K562 (cell line): ENCODE results near the gene DHX35. TPM values are rescaled to one million over a fixed set of nuclear protein-coding genes. Genes with fewer than 3 reads are reported as not detected.
A peak's percentile ranks its signal among the peaks of the same experiment; 100 is the strongest.

Experiments
- DMBX1 ChIP-seq: fragments of 250-450 bp; sonication (Bioruptor Pico); IDR thresholded peaks from 2 replicates; pipeline ENCODE4 v1.8.0; 2022; ENCODE audit warnings: inconsistent platforms, mild to moderate bottlenecking, moderate library complexity, borderline replicate concordance
- E2F1 ChIP-seq: sonication (generic); formaldehyde crosslinking; IDR thresholded peaks from 2 replicates; pipeline ENCODE4 v1.8.1; 2023; ENCODE audit warnings: mild to moderate bottlenecking, missing genetic modification reagents, moderate library complexity
- HINFP ChIP-seq: fragments of 450-650 bp; conservative IDR thresholded peaks from 2 replicates; pipeline ENCODE4 v1.6.1; 2016; ENCODE audit warnings: missing genetic modification characterization, low read depth, mild to moderate bottlenecking, control low read depth, missing compliant biosample characterization
- HNRNPL ChIP-seq: fragments of 200-400 bp; formaldehyde crosslinking; IDR thresholded peaks from 2 replicates; pipeline ENCODE4 v1.6.1; 2017; ENCODE audit warnings: low read depth, mild to moderate bottlenecking, low read length
- MAFK ChIP-seq: IDR thresholded peaks from 2 replicates; pipeline ENCODE4 v1.6.1; 2011; ENCODE audit warnings: low read length, improper control_type of control experiment
- MAX ChIP-seq: sonication (generic); formaldehyde crosslinking; IDR thresholded peaks from 2 replicates; pipeline ENCODE4 v1.9.0; 2022; ENCODE audit warnings: mild to moderate bottlenecking, missing genetic modification reagents
- MCM3 ChIP-seq: fragments of 450-650 bp; IDR thresholded peaks from 2 replicates; pipeline ENCODE4 v1.6.1; 2016
- MIER1 ChIP-seq: fragments of 450-650 bp; IDR thresholded peaks from 2 replicates; pipeline ENCODE4 v1.6.1; 2016; ENCODE audit warnings: antibody characterized with exemption, mild to moderate bottlenecking, low read depth
- PHTF2 ChIP-seq: fragments of 250-450 bp; sonication (Bioruptor Pico); IDR thresholded peaks from 2 replicates; pipeline ENCODE4 v1.5.0; 2021; ENCODE audit warnings: mild to moderate bottlenecking
- POLR3G ChIP-seq: IDR thresholded peaks from 2 replicates; pipeline ENCODE4 v1.6.1; 2011; ENCODE audit not compliant: insufficient read length, insufficient replicate concordance; ENCODE audit errors: extremely low read depth
- SRSF3 ChIP-seq: fragments of 200-400 bp; formaldehyde crosslinking; IDR thresholded peaks from 2 replicates; pipeline ENCODE4 v1.6.1; 2016; ENCODE audit warnings: mild to moderate bottlenecking, low read length, moderate library complexity; ENCODE audit not compliant: insufficient read depth
- TAF9B ChIP-seq: fragments of 450-650 bp; IDR thresholded peaks from 2 replicates; pipeline ENCODE4 v1.6.1; 2018; ENCODE audit warnings: mild to moderate bottlenecking; ENCODE audit not compliant: partially characterized antibody
- YY1 ChIP-seq, 3 experiments: IDR thresholded peaks; 2 replicates each; pipeline ENCODE4 v1.6.1; 2011; ENCODE audit warnings: low read length in 2 of 3, mild to moderate bottlenecking in 2 of 3, moderate library complexity in 2 of 3, borderline replicate concordance in 1 of 3, control low read depth in 1 of 3, low read depth in 1 of 3; ENCODE audit not compliant: insufficient read depth in 3 of 3, insufficient replicate concordance in 2 of 3, control insufficient read depth in 1 of 3, insufficient read length in 1 of 3; ENCODE audit errors: extremely low read depth in 1 of 3
- ZNF253 ChIP-seq: fragments of 250-450 bp; sonication (Bioruptor Pico); conservative IDR thresholded peaks from 2 replicates; pipeline ENCODE4 v1.6.1; 2021; ENCODE audit warnings: mild to moderate bottlenecking
- ZNF263 ChIP-seq: sonication (generic); formaldehyde crosslinking; IDR thresholded peaks from 2 replicates; pipeline ENCODE4 v1.8.0; 2022; ENCODE audit warnings: mild to moderate bottlenecking, missing genetic modification reagents, borderline replicate concordance
- polyA plus RNA-seq, 8 experiments: library from polyadenylated mRNA; depleted of rRNA in 4 of 8; stranded (reverse) in 5 of 8; unstranded in 3 of 8; fragments of >200 nt; fragmentation: Nextera tagmentation in 2 of 8; fragmentation: Illumina TruSeq in 1 of 8; extraction: Ambion mirVana in 2 of 8; extraction: Trizol in 1 of 8; gene quantifications; 2 replicates each; pipeline versions ENCODE4 v1.2.1 to v1.2.3, GENCODE V29; 2011 to 2014; ENCODE audit warnings: inconsistent platforms in 1 of 8, missing spikeins in 1 of 8
- total RNA-seq, 7 experiments: library from RNA; depleted of rRNA in 6 of 7; stranded (reverse); fragments of >200 nt in 6 of 7; fragmentation: Illumina TruSeq in 2 of 7; extraction: Trizol in 2 of 7; gene quantifications; 2 replicates each; pipeline versions ENCODE4 v1.2.1 to v1.2.3, GENCODE V29; 2011 to 2021; ENCODE audit warnings: low replicate concordance in 1 of 7
- TF ChIP-seq, protein P1 (sequence below), 2 experiments: fragments of 450-650 bp in 1 of 2; IDR thresholded peaks; 2 replicates each; pipeline ENCODE4 v1.6.1; 2011 to 2017; ENCODE audit warnings: low read depth in 2 of 2, antibody characterized with exemption in 1 of 2, borderline replicate concordance in 1 of 2, low read length in 1 of 2, mild to moderate bottlenecking in 1 of 2, mixed read lengths in 1 of 2; ENCODE audit not compliant: control insufficient read depth in 1 of 2

Gene DHX35
- total and polyA plus RNA-seq, 9 of the 15 experiments (the other 6 are each of a cell fraction or from before 2014, with no cell fraction given): 6.5 to 25.6 (median 16.9) TPM

DNA sequence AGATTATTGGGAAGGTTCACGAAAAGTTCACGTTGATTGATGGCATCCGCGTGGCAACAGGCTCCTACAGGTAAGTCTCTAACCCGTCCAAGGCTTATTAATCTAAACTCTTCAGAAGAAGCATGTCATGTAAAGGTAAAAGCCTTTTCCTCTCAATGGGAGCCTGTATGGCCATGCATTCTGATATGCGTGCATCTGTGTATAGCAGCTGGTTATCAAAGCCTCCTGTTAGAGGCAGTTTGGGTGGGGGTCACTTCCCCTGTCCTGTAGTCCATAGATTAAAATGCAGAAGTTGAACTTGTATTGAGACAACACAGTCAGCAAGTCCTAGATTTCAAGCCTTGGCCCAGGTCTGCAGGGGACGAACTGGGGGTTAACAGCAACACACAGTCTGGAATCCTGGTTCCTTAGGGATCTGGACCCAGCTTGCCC lies 14.2 kb upstream of the DHX35 start (continued):
- peak; percentile 49 for TF ChIP-seq TAF9B
- no peak for TF ChIP-seq E2F1 (CRISPR knock-in tag)
- TF ChIP-seq ZNF253 (CRISPR knock-in tag): no peak
- TF ChIP-seq MAFK: peak; percentile 27; the same call in 1 of the 2 replicates
- no peak for TF ChIP-seq MIER1
- TF ChIP-seq DMBX1 (CRISPR knock-in tag): peak; percentile 94
- TF ChIP-seq HINFP: no peak
- no peak for TF ChIP-seq PHTF2 (CRISPR knock-in tag)
- TF ChIP-seq, protein P1, sequence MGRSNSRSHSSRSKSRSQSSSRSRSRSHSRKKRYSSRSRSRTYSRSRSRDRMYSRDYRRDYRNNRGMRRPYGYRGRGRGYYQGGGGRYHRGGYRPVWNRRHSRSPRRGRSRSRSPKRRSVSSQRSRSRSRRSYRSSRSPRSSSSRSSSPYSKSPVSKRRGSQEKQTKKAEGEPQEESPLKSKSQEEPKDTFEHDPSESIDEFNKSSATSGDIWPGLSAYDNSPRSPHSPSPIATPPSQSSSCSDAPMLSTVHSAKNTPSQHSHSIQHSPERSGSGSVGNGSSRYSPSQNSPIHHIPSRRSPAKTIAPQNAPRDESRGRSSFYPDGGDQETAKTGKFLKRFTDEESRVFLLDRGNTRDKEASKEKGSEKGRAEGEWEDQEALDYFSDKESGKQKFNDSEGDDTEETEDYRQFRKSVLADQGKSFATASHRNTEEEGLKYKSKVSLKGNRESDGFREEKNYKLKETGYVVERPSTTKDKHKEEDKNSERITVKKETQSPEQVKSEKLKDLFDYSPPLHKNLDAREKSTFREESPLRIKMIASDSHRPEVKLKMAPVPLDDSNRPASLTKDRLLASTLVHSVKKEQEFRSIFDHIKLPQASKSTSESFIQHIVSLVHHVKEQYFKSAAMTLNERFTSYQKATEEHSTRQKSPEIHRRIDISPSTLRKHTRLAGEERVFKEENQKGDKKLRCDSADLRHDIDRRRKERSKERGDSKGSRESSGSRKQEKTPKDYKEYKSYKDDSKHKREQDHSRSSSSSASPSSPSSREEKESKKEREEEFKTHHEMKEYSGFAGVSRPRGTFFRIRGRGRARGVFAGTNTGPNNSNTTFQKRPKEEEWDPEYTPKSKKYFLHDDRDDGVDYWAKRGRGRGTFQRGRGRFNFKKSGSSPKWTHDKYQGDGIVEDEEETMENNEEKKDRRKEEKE (IDR thresholded peaks at IDR 0.05; ENCODE audit: borderline replicate concordance in 1 of 2, control insufficient read depth in 1 of 2, low read depth in 2 of 2, low read length in 1 of 2): 0 out of 4 replicates have a peak, but pooled peaks of 1 of the 2 experiments have one; percentile 54
- TF ChIP-seq HNRNPL: no peak
- no peak for TF ChIP-seq POLR3G
- TF ChIP-seq MCM3: no peak
- peak; percentile 92 for TF ChIP-seq MAX
- TF ChIP-seq YY1 (IDR thresholded peaks at IDR 0.05; ENCODE audit: borderline replicate concordance in 1 of 3, control insufficient read depth in 1 of 3, extremely low read depth in 1 of 3, insufficient read depth in 3 of 3, insufficient read length in 1 of 3, insufficient replicate concordance in 2 of 3, low read depth in 1 of 3, low read length in 2 of 3): peak in 1 of 3 experiments; percentile 62
- no peak; the same call in 1 of the 2 replicates for TF ChIP-seq ZNF263
- TF ChIP-seq SRSF3: no peak
